IMR-90 (cell line): ENCODE measurements around the gene PI4KA. TPM values are rescaled to one million over a fixed set of nuclear protein-coding genes. Genes with fewer than 3 reads are reported as not detected.

Experiments used
- ATAC-seq: fragments of 200-7000 bp; cut with Tn5 transposase; 2 replicates; pipeline ENCODE4 v1.9.1; 2020; ENCODE audit warnings: low read depth, mild to moderate bottlenecking, moderate library complexity
- BruUV-seq: library from RNA; stranded (reverse); fragments of 400-500 nt; replicated peaks from 2 replicates; lab custom pipeline; 2021; lab: Mats Ljungman, UMichigan
- CTCF ChIA-PET: fragments of 300-600 bp; formaldehyde crosslinking; extraction: SDS; loops from one replicate; lab custom pipeline; 2021; ENCODE audit warnings: antibody characterized with exemption; lab: Yijun Ruan, JAX
- POLR2A ChIA-PET: fragments of 300-600 bp; sonication (Branson Sonifier 250); formaldehyde crosslinking; loops from one replicate; lab custom pipeline; 2022; ENCODE audit warnings: antibody characterized with exemption; ENCODE audit not compliant: unreplicated experiment; lab: Charles Lee
- DNase-seq: peaks from one replicate; pipeline ENCODE4 v3.0.0; 2013
- H2AFZ ChIP-seq: replicated peaks from 2 replicates; pipeline ENCODE3; 2013; ENCODE audit warnings: low read length, mild to moderate bottlenecking; ENCODE audit not compliant: poor library complexity
- H2AK5ac ChIP-seq: 2 replicates; pipeline ENCODE4 v1.6.1; 2013; ENCODE audit warnings: low read depth, low read length, inconsistent platforms
- H2AK9ac ChIP-seq: replicated peaks from 2 replicates; pipeline ENCODE3; 2013; ENCODE audit warnings: mild to moderate bottlenecking, low read depth, low read length, moderate library complexity; ENCODE audit not compliant: poor library complexity
- H2BK120ac ChIP-seq: 2 replicates; pipeline ENCODE4 v1.6.1; 2013; ENCODE audit warnings: low read depth, low read length, inconsistent platforms
- H2BK15ac ChIP-seq: 3 replicates; pipeline ENCODE4 v1.6.1; 2013; ENCODE audit warnings: low read depth, low read length, inconsistent platforms
- H2BK20ac ChIP-seq: 2 replicates; pipeline ENCODE4 v1.6.1; 2013; ENCODE audit warnings: low read depth, mild to moderate bottlenecking, inconsistent platforms, low read length, moderate library complexity
- H2BK5ac ChIP-seq: 2 replicates; pipeline ENCODE4 v1.6.1; 2013; ENCODE audit warnings: mild to moderate bottlenecking, low read depth, low read length, inconsistent platforms; ENCODE audit not compliant: poor library complexity, severe bottlenecking
- H3K14ac ChIP-seq: replicated peaks from 2 replicates; pipeline ENCODE4 v1.6.1; 2013; ENCODE audit warnings: low read depth, low read length, inconsistent platforms
- H3K18ac ChIP-seq: 2 replicates; pipeline ENCODE4 v1.6.1; 2013; ENCODE audit warnings: low read depth, low read length, control low read depth
- H3K23ac ChIP-seq: 2 replicates; pipeline ENCODE4 v1.6.1; 2013; ENCODE audit warnings: low read depth, low read length, inconsistent platforms
- H3K27ac ChIP-seq: 2 replicates; pipeline ENCODE4 v1.5.1; 2013; ENCODE audit warnings: mild to moderate bottlenecking, control low read depth, low read length; ENCODE audit not compliant: insufficient read depth
- H3K27me3 ChIP-seq: 2 replicates; pipeline ENCODE4 v1.6.1; 2013; ENCODE audit warnings: low read length; ENCODE audit not compliant: control insufficient read depth, insufficient read depth
- H3K36me3 ChIP-seq: 2 replicates; pipeline ENCODE4 v1.6.1; 2013; ENCODE audit warnings: low read length, mixed read lengths; ENCODE audit not compliant: control insufficient read depth, insufficient read depth
- H3K4ac ChIP-seq: 2 replicates; pipeline ENCODE4 v1.6.1; 2013; ENCODE audit warnings: low read depth, low read length, inconsistent platforms
- H3K4me1 ChIP-seq: 2 replicates; pipeline ENCODE4 v1.6.1; 2013; ENCODE audit warnings: low read length, mixed read lengths; ENCODE audit not compliant: control insufficient read depth, insufficient read depth
- H3K4me2 ChIP-seq: 2 replicates; pipeline ENCODE4 v1.6.1; 2013; ENCODE audit warnings: low read depth, mild to moderate bottlenecking, control low read depth, low read length, moderate library complexity
- H3K4me3 ChIP-seq: 2 replicates; pipeline ENCODE4 v1.5.1; 2013; ENCODE audit warnings: low read depth, mild to moderate bottlenecking, control low read depth, low read length, moderate library complexity; ENCODE audit not compliant: insufficient read depth
- H3K56ac ChIP-seq: 2 replicates; pipeline ENCODE4 v1.6.1; 2013; ENCODE audit warnings: low read length, inconsistent platforms; ENCODE audit not compliant: insufficient read depth; ENCODE audit errors: extremely low read depth
- H3K79me1 ChIP-seq, 2 experiments: 2 replicates each; pipeline ENCODE4 v1.6.1; 2013; ENCODE audit warnings: low read length in 2 of 2, inconsistent platforms in 1 of 2, low read depth in 1 of 2
- H3K9ac ChIP-seq: 2 replicates; pipeline ENCODE4 v1.6.1; 2013; ENCODE audit warnings: low read depth, low read length, control low read depth
- H3K9me1 ChIP-seq: 2 replicates; pipeline ENCODE4 v1.6.1; 2013; ENCODE audit warnings: low read length, inconsistent platforms; ENCODE audit not compliant: insufficient read depth
- H3K9me3 ChIP-seq: 2 replicates; pipeline ENCODE4 v1.6.1; 2013; ENCODE audit warnings: low read length; ENCODE audit not compliant: control insufficient read depth, insufficient read depth
- H4K20me1 ChIP-seq: 2 replicates; pipeline ENCODE4 v1.6.1; 2013; ENCODE audit warnings: low read length, inconsistent platforms; ENCODE audit not compliant: insufficient read depth
- H4K5ac ChIP-seq: 2 replicates; pipeline ENCODE4 v1.6.1; 2013; ENCODE audit warnings: mild to moderate bottlenecking, low read depth, low read length, control low read depth
- H4K8ac ChIP-seq, 2 experiments: 2 replicates each; pipeline ENCODE4 v1.6.1; 2013; ENCODE audit warnings: low read depth in 2 of 2, low read length in 2 of 2, control low read depth in 1 of 2, inconsistent platforms in 1 of 2
- H4K91ac ChIP-seq: 2 replicates; pipeline ENCODE4 v1.6.1; 2013; ENCODE audit warnings: low read depth, low read length, inconsistent platforms; ENCODE audit not compliant: insufficient read depth
- BHLHE40 ChIP-seq: fragments of 150-350 bp; IDR thresholded peaks from 2 replicates; pipeline ENCODE4 v1.6.1; 2016; ENCODE audit warnings: mild to moderate bottlenecking, low read depth, low read length
- CEBPB ChIP-seq: IDR thresholded peaks from 2 replicates; pipeline ENCODE4 v1.6.1; 2012; ENCODE audit warnings: low read depth, low read length, improper control_type of control experiment
- FOS ChIP-seq: fragments of 150-350 bp; IDR thresholded peaks from 2 replicates; pipeline ENCODE4 v1.6.1; 2016; ENCODE audit warnings: low read depth, low read length
- MXI1 ChIP-seq: IDR thresholded peaks from 2 replicates; pipeline ENCODE4 v1.6.1; 2012; ENCODE audit warnings: low read depth, mild to moderate bottlenecking, low read length, moderate library complexity, borderline replicate concordance
- NFE2L2 ChIP-seq: fragments of 150-350 bp; IDR thresholded peaks from 2 replicates; pipeline ENCODE4 v1.6.1; 2016; ENCODE audit warnings: low read depth, mild to moderate bottlenecking, low read length
- POLR2A ChIP-seq: IDR thresholded peaks from 2 replicates; pipeline ENCODE4 v1.6.1; 2012; ENCODE audit warnings: mild to moderate bottlenecking, low read depth, low read length
- RAD21 ChIP-seq: IDR thresholded peaks from 2 replicates; pipeline ENCODE4 v1.6.1; 2012; ENCODE audit warnings: low read length, improper control_type of control experiment
- RFX5 ChIP-seq: IDR thresholded peaks from 2 replicates; pipeline ENCODE4 v1.8.0; 2012; ENCODE audit warnings: low read depth, mild to moderate bottlenecking, low read length, moderate library complexity
- WGBS, 2 experiments: methylation state at CpG; one replicate each; pipeline versions ENCODE4 v1.1.5 to v1.1.7; 2013; ENCODE audit warnings: missing lambda C conversion rate in 2 of 2; ENCODE audit not compliant: insufficient read length in 1 of 2; ENCODE audit errors: extremely low coverage in 2 of 2; 5-methylcytosine and 5-hydroxymethylcytosine counted together
- dilution Hi-C: fragments of 300-500 bp; cut with HindIII; formaldehyde crosslinking; loops from one replicate; pipeline ENCODE4 v1.14.3; 2018; ENCODE audit warnings: low sequenced_read_pairs; ENCODE audit not compliant: unreplicated experiment
- in situ Hi-C: fragments of 300-500 bp; cut with MboI; formaldehyde crosslinking; loops from 3 replicates; pipeline ENCODE4 v1.14.3; 2019; ENCODE audit warnings: low sequenced_read_pairs, inconsistent platforms, mixed read lengths
- intact Hi-C: fragments of 100-400 bp; cut with micrococcal nuclease; formaldehyde crosslinking; loops from 2 replicates; pipeline ENCODE4 v1.10.0; 2022
- polyA plus RNA-seq, 3 experiments: library from polyadenylated mRNA; depleted of rRNA; stranded (reverse); fragments of >200 nt; gene quantifications; 2 replicates each; pipeline ENCODE4 v1.2.3, GENCODE V29; 2012; ENCODE audit warnings: low replicate concordance in 1 of 3
- total RNA-seq: library from RNA; depleted of rRNA; stranded (reverse); fragments of >200 nt; gene quantifications from 2 replicates; pipeline ENCODE4 v1.2.3, GENCODE V29; 2012
- TF ChIP-seq, protein P1 (sequence below): conservative IDR thresholded peaks from 2 replicates; pipeline ENCODE4 v1.5.1; 2012; ENCODE audit warnings: mild to moderate bottlenecking, low read depth, low read length, improper control_type of control experiment
- TF ChIP-seq, protein P2 (sequence below): fragments of 150-350 bp; IDR thresholded peaks from 2 replicates; pipeline ENCODE4 v1.6.1; 2016; ENCODE audit warnings: low read depth, mild to moderate bottlenecking, low read length, moderate library complexity, borderline replicate concordance

Gene PI4KA
- total and polyA plus RNA-seq, 2 of the 4 experiments (the other 2 are of a cell fraction), result 16.8 to 35.5 TPM

DNA sequence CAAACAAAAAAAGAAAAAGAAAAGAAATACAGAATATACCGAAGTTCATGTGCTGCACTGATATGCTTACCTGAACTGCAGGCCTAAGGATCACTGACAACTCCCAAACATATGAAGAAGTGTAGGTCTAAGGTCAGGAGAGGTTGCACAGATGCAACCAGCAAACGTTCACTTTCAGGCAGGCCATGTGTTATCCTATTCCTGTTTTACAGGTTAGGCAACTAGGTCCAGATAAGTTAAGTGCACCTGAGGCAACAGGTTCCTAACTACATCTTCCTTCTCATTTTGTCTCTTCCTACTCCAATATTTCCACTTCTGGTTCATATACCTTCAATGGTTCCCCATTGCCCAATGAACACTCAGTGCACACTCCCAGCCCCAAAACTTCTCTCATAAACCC is 15.1 kb downstream of the PI4KA start:
- H3K23ac ChIP-seq, result no peak overlapping the region
- peaks cover 8% of the 10 kb centered on the region for H3K4me1 ChIP-seq
- in situ Hi-C loops, result no loop called here
- H3K56ac ChIP-seq, result no peak overlapping the region
- DNase-seq (no peak), ATAC-seq (no peak)
- no peak overlapping the region for H3K4ac ChIP-seq
- H3K27ac ChIP-seq, result no peak overlapping the region
- H3K18ac ChIP-seq, result no peak overlapping the region
- H3K4me2 ChIP-seq, result no peak overlapping the region
- ChIA-PET CTCF (no interaction called here), POLR2A (no interaction called here)
- dilution Hi-C loops, result no loop called here
- H2AK5ac ChIP-seq, result no peak overlapping the region
- no peaks in the 10 kb centered on the region for H3K9me3 ChIP-seq
- H2BK5ac ChIP-seq, result no peak overlapping the region
- 17% methylated on average over 1 of the region's 2 CpGs; no CpG with 5 or more reads in 1 of the 2 experiments for WGBS, 2 experiments
- H4K91ac ChIP-seq, result no peak overlapping the region
- BruUV-seq, result no TSS peak
- peaks cover 8% of the 10 kb centered on the region for H3K9me1 ChIP-seq
- no peak overlapping the region for H3K9ac ChIP-seq
- H3K79me1 ChIP-seq, result peaks cover 32 to 68% of the 10 kb centered on the region in 2 experiments
- H3K36me3 ChIP-seq, result no peaks in the 10 kb centered on the region
- no peak overlapping the region for H4K5ac ChIP-seq
- TF ChIP-seq NFE2L2 (no peak), FOS (no peak), CEBPB (no peak), BHLHE40 (no peak), POLR2A (no peak), MXI1 (no peak), RFX5 (no peak), RAD21 (no peak)
- TF ChIP-seq, protein P1, sequence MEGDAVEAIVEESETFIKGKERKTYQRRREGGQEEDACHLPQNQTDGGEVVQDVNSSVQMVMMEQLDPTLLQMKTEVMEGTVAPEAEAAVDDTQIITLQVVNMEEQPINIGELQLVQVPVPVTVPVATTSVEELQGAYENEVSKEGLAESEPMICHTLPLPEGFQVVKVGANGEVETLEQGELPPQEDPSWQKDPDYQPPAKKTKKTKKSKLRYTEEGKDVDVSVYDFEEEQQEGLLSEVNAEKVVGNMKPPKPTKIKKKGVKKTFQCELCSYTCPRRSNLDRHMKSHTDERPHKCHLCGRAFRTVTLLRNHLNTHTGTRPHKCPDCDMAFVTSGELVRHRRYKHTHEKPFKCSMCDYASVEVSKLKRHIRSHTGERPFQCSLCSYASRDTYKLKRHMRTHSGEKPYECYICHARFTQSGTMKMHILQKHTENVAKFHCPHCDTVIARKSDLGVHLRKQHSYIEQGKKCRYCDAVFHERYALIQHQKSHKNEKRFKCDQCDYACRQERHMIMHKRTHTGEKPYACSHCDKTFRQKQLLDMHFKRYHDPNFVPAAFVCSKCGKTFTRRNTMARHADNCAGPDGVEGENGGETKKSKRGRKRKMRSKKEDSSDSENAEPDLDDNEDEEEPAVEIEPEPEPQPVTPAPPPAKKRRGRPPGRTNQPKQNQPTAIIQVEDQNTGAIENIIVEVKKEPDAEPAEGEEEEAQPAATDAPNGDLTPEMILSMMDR, result no peak
- TF ChIP-seq, protein P2, sequence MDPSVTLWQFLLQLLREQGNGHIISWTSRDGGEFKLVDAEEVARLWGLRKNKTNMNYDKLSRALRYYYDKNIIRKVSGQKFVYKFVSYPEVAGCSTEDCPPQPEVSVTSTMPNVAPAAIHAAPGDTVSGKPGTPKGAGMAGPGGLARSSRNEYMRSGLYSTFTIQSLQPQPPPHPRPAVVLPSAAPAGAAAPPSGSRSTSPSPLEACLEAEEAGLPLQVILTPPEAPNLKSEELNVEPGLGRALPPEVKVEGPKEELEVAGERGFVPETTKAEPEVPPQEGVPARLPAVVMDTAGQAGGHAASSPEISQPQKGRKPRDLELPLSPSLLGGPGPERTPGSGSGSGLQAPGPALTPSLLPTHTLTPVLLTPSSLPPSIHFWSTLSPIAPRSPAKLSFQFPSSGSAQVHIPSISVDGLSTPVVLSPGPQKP, result no peak
- peaks cover 31% of the 10 kb centered on the region for H4K20me1 ChIP-seq
- H4K8ac ChIP-seq, result no peak overlapping the region
- H3K14ac ChIP-seq, result no peak overlapping the region
- H2BK120ac ChIP-seq, result no peak overlapping the region
- intact Hi-C loops, result no loop called here
- no peaks in the 10 kb centered on the region for H3K27me3 ChIP-seq
- H2BK20ac ChIP-seq, result no peak overlapping the region
- H2BK15ac ChIP-seq, result no peak overlapping the region
- no peak overlapping the region for H3K4me3 ChIP-seq
- H2AK9ac ChIP-seq, result no peak overlapping the region
- H2AFZ ChIP-seq, result no peak overlapping the region
